ENCODE measurements around the gene NHLH2. TPM values are rescaled to one million over a fixed set of nuclear protein-coding genes. Genes with fewer than 3 reads are reported as not detected.

Gene NHLH2
- total RNA-seq, 1 experiment from 2014 or later, result not detected

DNA sequence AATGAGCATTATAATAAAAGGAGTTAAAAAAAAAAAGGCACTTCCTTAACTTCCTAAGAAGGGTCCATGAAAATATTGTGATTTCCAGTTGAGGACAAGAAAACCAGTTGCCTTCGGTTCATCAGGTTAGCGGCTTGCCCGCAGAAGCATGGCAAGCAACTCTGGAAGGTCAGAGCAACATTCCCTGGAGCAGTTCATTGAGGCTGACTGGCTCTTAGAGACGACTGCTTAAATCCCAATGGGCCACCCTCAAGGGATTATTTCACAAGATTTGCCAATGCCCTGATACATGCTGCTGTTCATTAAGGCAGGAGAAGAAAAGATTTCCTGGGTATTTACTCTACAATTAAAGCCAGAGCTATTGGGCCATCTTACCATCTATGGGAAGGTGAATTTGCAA, 43.4 kb downstream of the NHLH2 start:
- intact Hi-C loops (cut with micrococcal nuclease; ENCODE audit: unreplicated experiment), result no loop called here
- H3K9me3 ChIP-seq (ENCODE audit: control insufficient read depth, insufficient read depth, low read depth, low read length), result no peaks in the 10 kb centered on the region
- TF ChIP-seq TCF7L2 (IDR thresholded peaks at IDR 0.05; ENCODE audit: low read depth, low read length), result no peak
- TF ChIP-seq, protein P1, sequence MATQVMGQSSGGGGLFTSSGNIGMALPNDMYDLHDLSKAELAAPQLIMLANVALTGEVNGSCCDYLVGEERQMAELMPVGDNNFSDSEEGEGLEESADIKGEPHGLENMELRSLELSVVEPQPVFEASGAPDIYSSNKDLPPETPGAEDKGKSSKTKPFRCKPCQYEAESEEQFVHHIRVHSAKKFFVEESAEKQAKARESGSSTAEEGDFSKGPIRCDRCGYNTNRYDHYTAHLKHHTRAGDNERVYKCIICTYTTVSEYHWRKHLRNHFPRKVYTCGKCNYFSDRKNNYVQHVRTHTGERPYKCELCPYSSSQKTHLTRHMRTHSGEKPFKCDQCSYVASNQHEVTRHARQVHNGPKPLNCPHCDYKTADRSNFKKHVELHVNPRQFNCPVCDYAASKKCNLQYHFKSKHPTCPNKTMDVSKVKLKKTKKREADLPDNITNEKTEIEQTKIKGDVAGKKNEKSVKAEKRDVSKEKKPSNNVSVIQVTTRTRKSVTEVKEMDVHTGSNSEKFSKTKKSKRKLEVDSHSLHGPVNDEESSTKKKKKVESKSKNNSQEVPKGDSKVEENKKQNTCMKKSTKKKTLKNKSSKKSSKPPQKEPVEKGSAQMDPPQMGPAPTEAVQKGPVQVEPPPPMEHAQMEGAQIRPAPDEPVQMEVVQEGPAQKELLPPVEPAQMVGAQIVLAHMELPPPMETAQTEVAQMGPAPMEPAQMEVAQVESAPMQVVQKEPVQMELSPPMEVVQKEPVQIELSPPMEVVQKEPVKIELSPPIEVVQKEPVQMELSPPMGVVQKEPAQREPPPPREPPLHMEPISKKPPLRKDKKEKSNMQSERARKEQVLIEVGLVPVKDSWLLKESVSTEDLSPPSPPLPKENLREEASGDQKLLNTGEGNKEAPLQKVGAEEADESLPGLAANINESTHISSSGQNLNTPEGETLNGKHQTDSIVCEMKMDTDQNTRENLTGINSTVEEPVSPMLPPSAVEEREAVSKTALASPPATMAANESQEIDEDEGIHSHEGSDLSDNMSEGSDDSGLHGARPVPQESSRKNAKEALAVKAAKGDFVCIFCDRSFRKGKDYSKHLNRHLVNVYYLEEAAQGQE (IDR thresholded peaks at IDR 0.05; ENCODE audit: insufficient read depth in 1 of 2, low read depth in 2 of 2, low read length in 1 of 2), result no peak
- TF ChIP-seq SIN3A (IDR thresholded peaks at IDR 0.05; ENCODE audit: borderline replicate concordance, insufficient read depth, low read depth, low read length), result no peak
- TF ChIP-seq POLR2AphosphoS5 (IDR thresholded peaks at IDR 0.05; ENCODE audit: low read depth, low read length), result no peak
- TF ChIP-seq CTCF (IDR thresholded peaks at IDR 0.05), result no peak
- in situ Hi-C loops (cut with HindIII; ENCODE audit: low pct_unique_long_range_greater_than_20kb, low sequenced_read_pairs), result no loop called here
- DNase-seq (ENCODE audit: low read depth, low spot score) (no peak), ATAC-seq (no peak)
- POLR2A ChIA-PET, result no interaction called here
- H3K4me1 ChIP-seq (ENCODE audit: control insufficient read depth, insufficient read depth, low read length), result no peaks in the 10 kb centered on the region
- no peaks in the 10 kb centered on the region for H3K27me3 ChIP-seq (ENCODE audit: control insufficient read depth, insufficient read depth, low read length)
- H3K27ac ChIP-seq (ENCODE audit: low read length), result no peak overlapping the region
- BruUV-seq (replicated peaks), result no TSS peak
- H3K36me3 ChIP-seq (ENCODE audit: control insufficient read depth, insufficient read depth, low read length), result no peaks in the 10 kb centered on the region
- CTCF ChIA-PET, result no interaction called here
- no peak overlapping the region for H3K4me3 ChIP-seq (ENCODE audit: low read depth in 2 of 2, low read length in 2 of 2)

GRCh38 chr1:115796897-115797296, 44.0 kb downstream of the NHLH2 start:
- no TSS peak for BruUV-seq (replicated peaks)
- in situ Hi-C loops (cut with HindIII; ENCODE audit: low pct_unique_long_range_greater_than_20kb, low sequenced_read_pairs), result no loop called here
- intact Hi-C loops (cut with micrococcal nuclease; ENCODE audit: unreplicated experiment), result no loop called here
- ATAC-seq (no peak), DNase-seq (ENCODE audit: low read depth, low spot score) (no peak)
- H3K27me3 ChIP-seq (ENCODE audit: control insufficient read depth, insufficient read depth, low read length), result no peaks in the 10 kb centered on the region
- ChIA-PET POLR2A (interaction anchor here (0.6 kb wide), 1 partner anchor 120 kb away, joined by 12 read pairs; no protein-coding TSS in a partner anchor), CTCF (no interaction called here)
- no peaks in the 10 kb centered on the region for H3K4me1 ChIP-seq (ENCODE audit: control insufficient read depth, insufficient read depth, low read length)
- H3K9me3 ChIP-seq (ENCODE audit: control insufficient read depth, insufficient read depth, low read depth, low read length), result no peaks in the 10 kb centered on the region
- no peak overlapping the region for H3K4me3 ChIP-seq (ENCODE audit: low read depth in 2 of 2, low read length in 2 of 2)
- no peak overlapping the region for H3K27ac ChIP-seq (ENCODE audit: low read length)
- no peak for TF ChIP-seq TCF7L2 (IDR thresholded peaks at IDR 0.05; ENCODE audit: low read depth, low read length)
- TF ChIP-seq POLR2AphosphoS5 (IDR thresholded peaks at IDR 0.05; ENCODE audit: low read depth, low read length), result no peak
- TF ChIP-seq CTCF (IDR thresholded peaks at IDR 0.05), result no peak
- TF ChIP-seq, protein P1 (IDR thresholded peaks at IDR 0.05; ENCODE audit: insufficient read depth in 1 of 2, low read depth in 2 of 2, low read length in 1 of 2), result no peak
- TF ChIP-seq SIN3A (IDR thresholded peaks at IDR 0.05; ENCODE audit: borderline replicate concordance, insufficient read depth, low read depth, low read length), result no peak
- no peaks in the 10 kb centered on the region for H3K36me3 ChIP-seq (ENCODE audit: control insufficient read depth, insufficient read depth, low read length)
